Measurements from ENCODE around the gene ADCY4.

DNA sequence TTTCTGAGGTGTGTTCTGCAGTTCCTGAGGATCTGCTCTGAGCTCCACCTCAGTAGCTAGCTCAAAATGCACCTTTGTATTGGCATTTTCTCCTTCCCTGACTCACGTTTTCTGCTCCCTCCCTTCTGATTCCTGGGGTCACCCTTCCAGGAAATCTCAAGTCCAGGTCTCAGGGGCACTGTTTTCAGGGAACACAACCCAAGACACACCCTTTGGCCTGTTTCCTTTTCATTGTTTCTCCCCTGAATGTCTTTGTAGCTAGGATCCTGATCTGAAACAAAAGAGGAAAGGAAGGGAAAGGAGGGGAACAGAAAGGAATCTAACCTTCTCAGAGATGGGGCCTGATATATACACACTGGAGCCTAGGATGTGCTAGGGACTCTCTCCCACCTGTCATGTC lies 12.3 kb upstream of the ADCY4 start:
- TF ChIP-seq CTCF (IDR thresholded peaks at IDR 0.05): no peak
- TF ChIP-seq POLR2A (IDR thresholded peaks at IDR 0.05): no peak

Data from testis (tissue), 2 donors.